ENCODE results near the gene PTPRD. TPM values are rescaled to one million over a fixed set of nuclear protein-coding genes. Genes with fewer than 3 reads are reported as not detected.

PTPRD gene
- total RNA-seq, 1 experiment from 2014 or later, result not detected

DNA sequence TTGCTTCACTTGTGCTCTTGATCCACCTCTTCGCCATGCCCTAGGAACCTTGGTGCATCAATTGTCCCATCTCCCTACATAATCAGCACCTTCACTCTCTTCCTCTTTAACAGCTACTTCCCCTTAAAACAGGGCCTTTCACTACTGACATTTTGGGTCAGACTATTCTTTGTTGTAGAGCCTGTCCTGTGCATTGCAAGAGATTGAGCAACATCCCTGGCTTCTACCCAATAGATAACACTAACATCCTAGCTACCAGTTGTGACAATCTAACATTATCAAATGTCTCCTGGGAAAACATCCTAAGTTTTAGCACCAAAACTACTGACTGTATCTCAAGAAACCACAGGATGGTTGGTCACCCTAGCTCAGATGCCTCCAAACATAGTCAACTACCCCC lies 1958.9 kb downstream of the PTPRD start:
- BruUV-seq (replicated peaks), result no TSS peak
- Histone ChIP-seq H3K9me3 (ENCODE audit: low read depth, low read length, poor library complexity, severe bottlenecking) (no peaks in the 10 kb centered on the region), H3K36me3 (ENCODE audit: insufficient read depth, low read length, poor library complexity, severe bottlenecking) (no peaks in the 10 kb centered on the region), H3K27ac (ENCODE audit: low read depth, low read length, poor library complexity, severe bottlenecking) (no peak overlapping the region), H3K27me3 (replicated peaks; ENCODE audit: insufficient read depth, low read depth, low read length, poor library complexity) (peaks cover 48% of the 10 kb centered on the region), H3K4me3 (ENCODE audit: low read depth, low read length, poor library complexity, severe bottlenecking) (no peak overlapping the region), H3K4me1 (ENCODE audit: insufficient read depth, low read length, poor library complexity, severe bottlenecking) (no peaks in the 10 kb centered on the region)
- intact Hi-C loops (cut with micrococcal nuclease; ENCODE audit: unreplicated experiment), result no loop called here
- ChIA-PET CTCF (no interaction called here), POLR2A (ENCODE audit: low non-redundant PET) (no interaction called here)
- TF ChIP-seq, protein P1, sequence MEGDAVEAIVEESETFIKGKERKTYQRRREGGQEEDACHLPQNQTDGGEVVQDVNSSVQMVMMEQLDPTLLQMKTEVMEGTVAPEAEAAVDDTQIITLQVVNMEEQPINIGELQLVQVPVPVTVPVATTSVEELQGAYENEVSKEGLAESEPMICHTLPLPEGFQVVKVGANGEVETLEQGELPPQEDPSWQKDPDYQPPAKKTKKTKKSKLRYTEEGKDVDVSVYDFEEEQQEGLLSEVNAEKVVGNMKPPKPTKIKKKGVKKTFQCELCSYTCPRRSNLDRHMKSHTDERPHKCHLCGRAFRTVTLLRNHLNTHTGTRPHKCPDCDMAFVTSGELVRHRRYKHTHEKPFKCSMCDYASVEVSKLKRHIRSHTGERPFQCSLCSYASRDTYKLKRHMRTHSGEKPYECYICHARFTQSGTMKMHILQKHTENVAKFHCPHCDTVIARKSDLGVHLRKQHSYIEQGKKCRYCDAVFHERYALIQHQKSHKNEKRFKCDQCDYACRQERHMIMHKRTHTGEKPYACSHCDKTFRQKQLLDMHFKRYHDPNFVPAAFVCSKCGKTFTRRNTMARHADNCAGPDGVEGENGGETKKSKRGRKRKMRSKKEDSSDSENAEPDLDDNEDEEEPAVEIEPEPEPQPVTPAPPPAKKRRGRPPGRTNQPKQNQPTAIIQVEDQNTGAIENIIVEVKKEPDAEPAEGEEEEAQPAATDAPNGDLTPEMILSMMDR (conservative IDR thresholded peaks at IDR 0.05; ENCODE audit: low read depth, low read length), result no peak
- no peak for TF ChIP-seq EZH2 (IDR thresholded peaks at IDR 0.05; ENCODE audit: borderline replicate concordance, low read depth, low read length, poor library complexity, severe bottlenecking)
- no peak for DNase-seq (ENCODE audit: low spot score)

DNA sequence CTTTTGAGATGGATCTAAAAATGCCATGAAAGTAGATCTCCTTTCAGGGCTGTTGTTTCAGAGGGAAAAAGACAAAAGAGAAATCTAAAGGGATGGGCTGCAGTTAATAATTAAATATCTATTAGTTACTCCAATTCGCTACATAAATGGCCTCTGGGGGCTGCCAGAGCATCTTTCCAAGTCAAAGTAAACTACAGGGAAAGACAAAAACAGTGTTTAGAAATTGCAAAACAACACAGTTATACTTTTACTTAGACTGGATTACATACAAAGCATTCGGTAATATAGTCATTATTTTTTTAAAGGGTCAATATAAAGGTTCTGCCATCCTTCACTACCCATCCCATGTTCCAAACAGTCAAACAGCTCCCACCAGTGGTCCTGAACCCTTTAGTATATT lies 1959.7 kb downstream of the PTPRD start:
- intact Hi-C loops (cut with micrococcal nuclease; ENCODE audit: unreplicated experiment), result no loop called here
- no peak overlapping the region for H3K27ac ChIP-seq (ENCODE audit: low read depth, low read length, poor library complexity, severe bottlenecking)
- POLR2A ChIA-PET (ENCODE audit: low non-redundant PET), result no interaction called here

DNA sequence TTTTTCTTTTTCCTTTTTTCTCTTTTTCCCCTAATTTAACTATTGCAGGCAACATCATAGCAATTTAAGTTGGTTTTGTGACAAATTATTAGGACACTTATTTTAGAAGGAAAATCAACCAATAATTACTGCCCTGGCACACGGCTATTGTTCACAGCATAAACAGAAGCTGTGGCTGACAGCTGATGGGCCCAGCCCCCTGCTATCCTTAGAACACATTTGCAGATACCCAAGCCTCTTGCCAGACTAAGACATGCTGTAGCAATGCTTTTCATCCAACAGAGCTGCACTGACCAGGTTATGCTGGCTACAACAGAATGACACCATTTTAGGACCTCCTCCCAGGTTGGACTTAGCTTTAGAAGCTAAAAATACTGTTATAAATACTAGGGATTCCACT lies 1960.5 kb downstream of the PTPRD start:
- intact Hi-C loops (cut with micrococcal nuclease; ENCODE audit: unreplicated experiment), result no loop called here
- H3K4me3 ChIP-seq (ENCODE audit: low read depth, low read length, poor library complexity, severe bottlenecking), result no peak overlapping the region
- no peak overlapping the region for H3K27ac ChIP-seq (ENCODE audit: low read depth, low read length, poor library complexity, severe bottlenecking)
- no TSS peak for BruUV-seq (replicated peaks)
- no peaks in the 10 kb centered on the region for H3K4me1 ChIP-seq (ENCODE audit: insufficient read depth, low read length, poor library complexity, severe bottlenecking)
- H3K27me3 ChIP-seq (replicated peaks; ENCODE audit: insufficient read depth, low read depth, low read length, poor library complexity), result peaks cover 40% of the 10 kb centered on the region
- TF ChIP-seq, protein P1 (conservative IDR thresholded peaks at IDR 0.05; ENCODE audit: low read depth, low read length), result no peak
- no peak for TF ChIP-seq EZH2 (IDR thresholded peaks at IDR 0.05; ENCODE audit: borderline replicate concordance, low read depth, low read length, poor library complexity, severe bottlenecking)
- no peaks in the 10 kb centered on the region for H3K36me3 ChIP-seq (ENCODE audit: insufficient read depth, low read length, poor library complexity, severe bottlenecking)
- ChIA-PET CTCF (no interaction called here), POLR2A (ENCODE audit: low non-redundant PET) (no interaction called here)
- no peak for DNase-seq (ENCODE audit: low spot score)
- H3K9me3 ChIP-seq (ENCODE audit: low read depth, low read length, poor library complexity, severe bottlenecking), result no peaks in the 10 kb centered on the region

More for the DNA sequence above, 1959.7 kb downstream of the PTPRD start:
- H3K9me3 ChIP-seq (ENCODE audit: low read depth, low read length, poor library complexity, severe bottlenecking), result no peaks in the 10 kb centered on the region
- no peaks in the 10 kb centered on the region for H3K4me1 ChIP-seq (ENCODE audit: insufficient read depth, low read length, poor library complexity, severe bottlenecking)
- CTCF ChIA-PET, result no interaction called here
- H3K4me3 ChIP-seq (ENCODE audit: low read depth, low read length, poor library complexity, severe bottlenecking), result no peak overlapping the region
- no peaks in the 10 kb centered on the region for H3K36me3 ChIP-seq (ENCODE audit: insufficient read depth, low read length, poor library complexity, severe bottlenecking)
- TF ChIP-seq, protein P1 (conservative IDR thresholded peaks at IDR 0.05; ENCODE audit: low read depth, low read length), result no peak
- no peak for TF ChIP-seq EZH2 (IDR thresholded peaks at IDR 0.05; ENCODE audit: borderline replicate concordance, low read depth, low read length, poor library complexity, severe bottlenecking)
- H3K27me3 ChIP-seq (replicated peaks; ENCODE audit: insufficient read depth, low read depth, low read length, poor library complexity), result peaks cover 43% of the 10 kb centered on the region
- BruUV-seq (replicated peaks), result no TSS peak
- no peak for DNase-seq (ENCODE audit: low spot score)
